GM18511 (cell line): ENCODE data around the gene SORBS1.

Experiments used
- ATAC-seq: cut with Tn5 transposase; IDR thresholded peaks from one replicate; pipeline ENCODE4 v1.9.1; 2021; ENCODE audit warnings: mild to moderate bottlenecking, moderate library complexity; ENCODE audit not compliant: unreplicated experiment

Gene SORBS1

GRCh38 chr10:95561177-95561863, at the start of gene SORBS1:
SORBS1 (minus strand) TSS chr10:95561371; CDS start chr10:95441135, 120,236 bp downstream.
- ATAC-seq: peak; percentile 99

GRCh38 chr10:95610727-95611126, 49.6 kb upstream of the SORBS1 start:
- ATAC-seq: no peak

DNA sequence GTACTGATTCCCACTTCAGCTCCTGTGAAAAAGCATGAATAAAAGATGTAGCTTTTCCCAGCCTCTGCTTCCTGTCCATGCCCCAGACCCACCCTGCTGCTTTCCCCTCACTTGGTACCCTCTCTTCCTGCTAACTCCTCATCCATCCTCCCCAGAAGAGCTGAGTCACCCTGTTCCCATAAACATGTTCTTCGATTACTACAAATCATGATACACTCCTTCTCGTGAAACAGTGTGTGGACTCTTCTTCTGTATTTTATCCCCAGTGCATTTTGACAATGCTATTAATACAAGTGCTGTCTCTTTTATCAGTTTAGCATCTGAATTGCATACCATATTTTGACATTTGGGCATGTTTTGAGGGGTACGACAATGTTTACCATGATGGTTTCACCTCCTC, 45.8 kb upstream of the SORBS1 start:
- no peak for ATAC-seq

DNA sequence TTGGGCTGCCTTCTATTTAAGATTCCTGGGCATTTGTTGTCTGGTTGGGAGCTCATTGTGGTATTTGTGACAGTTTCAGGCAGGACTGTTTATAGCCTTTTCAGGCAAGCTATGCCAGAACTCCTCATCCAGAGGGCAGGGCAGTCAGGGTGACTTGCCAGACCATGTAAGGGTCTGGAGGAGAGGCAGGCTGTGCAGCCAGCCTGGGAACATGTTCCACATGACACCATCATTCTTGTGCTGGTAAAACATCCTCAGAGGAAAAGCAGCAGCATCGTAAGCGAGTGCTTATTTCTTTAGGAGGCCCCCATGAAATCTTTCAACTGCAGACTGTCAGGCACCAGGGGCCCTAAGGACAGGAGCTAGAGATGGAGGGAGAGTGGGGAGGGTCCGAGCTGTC, 44.0 kb upstream of the SORBS1 start:
- no peak for ATAC-seq

DNA sequence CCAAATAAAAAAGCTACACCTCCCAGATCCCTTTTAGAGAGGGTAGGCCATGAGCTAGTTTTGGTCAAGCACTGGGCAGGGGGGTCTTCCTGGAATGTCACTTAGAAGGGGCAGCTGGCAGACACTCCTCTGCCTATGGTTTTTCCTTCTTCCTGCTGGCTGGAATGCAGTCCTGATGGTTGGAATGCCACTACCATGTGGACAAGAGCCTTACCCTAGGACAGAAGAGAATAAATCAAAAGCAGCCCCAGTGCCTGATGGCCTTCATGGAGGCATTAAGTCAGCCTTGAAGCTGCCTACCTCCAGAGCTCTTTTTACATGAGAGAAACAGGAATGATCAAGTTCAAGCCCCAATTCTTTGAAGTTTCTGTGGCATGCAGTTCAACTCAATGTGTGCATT, 43.5 kb upstream of the SORBS1 start:
- ATAC-seq: no peak

- ATAC-seq: no peak
Observed at GRCh38 chr10:95602382-95602781, 41.2 kb upstream of the SORBS1 start.

GRCh38 chr10:95601116-95601719, 40.0 kb upstream of the SORBS1 start:
- no peak for ATAC-seq

- ATAC-seq: no peak
Observed at GRCh38 chr10:95600158-95600557, 39.0 kb upstream of the SORBS1 start.

DNA sequence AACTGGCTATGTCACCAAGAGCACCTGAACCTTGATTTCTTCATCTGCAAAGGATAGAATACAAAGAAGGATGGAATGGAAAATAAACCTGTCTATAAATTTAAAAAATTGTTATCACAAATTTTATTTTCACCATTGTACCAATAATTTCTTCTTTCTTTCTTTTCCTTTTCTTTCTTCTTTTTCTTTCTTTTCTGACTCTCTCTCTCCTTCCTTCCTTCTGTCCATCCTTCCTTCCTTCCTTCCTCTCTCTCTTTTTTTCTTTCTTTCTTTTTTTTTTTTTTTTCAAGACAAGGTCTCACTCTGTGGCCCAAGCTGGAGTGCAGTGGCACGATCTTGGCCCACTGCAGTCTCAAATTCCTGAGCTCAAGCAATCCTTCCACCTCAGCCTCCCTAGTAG, 36.6 kb upstream of the SORBS1 start:
- no peak for ATAC-seq

DNA sequence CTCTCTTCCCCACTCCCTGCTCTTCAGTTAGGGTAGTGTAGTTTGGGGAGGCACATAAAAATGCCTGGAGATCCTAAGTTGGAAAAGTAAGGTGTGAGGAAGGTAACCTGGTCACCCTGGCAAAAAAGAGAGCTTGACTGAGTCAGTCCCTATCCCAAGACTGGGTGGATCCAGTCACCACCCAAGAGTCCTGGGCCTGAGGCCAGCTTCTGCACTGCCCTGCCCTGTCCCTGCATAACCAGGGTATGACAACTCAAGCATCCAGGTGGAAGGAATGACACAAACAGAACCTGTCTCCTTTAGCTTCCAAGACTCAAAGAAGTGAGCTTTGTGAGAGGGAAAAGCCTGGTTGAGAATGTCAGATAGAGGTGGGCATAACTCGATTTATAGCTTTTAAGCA, 26.9 kb upstream of the SORBS1 start:
- no peak for ATAC-seq

DNA sequence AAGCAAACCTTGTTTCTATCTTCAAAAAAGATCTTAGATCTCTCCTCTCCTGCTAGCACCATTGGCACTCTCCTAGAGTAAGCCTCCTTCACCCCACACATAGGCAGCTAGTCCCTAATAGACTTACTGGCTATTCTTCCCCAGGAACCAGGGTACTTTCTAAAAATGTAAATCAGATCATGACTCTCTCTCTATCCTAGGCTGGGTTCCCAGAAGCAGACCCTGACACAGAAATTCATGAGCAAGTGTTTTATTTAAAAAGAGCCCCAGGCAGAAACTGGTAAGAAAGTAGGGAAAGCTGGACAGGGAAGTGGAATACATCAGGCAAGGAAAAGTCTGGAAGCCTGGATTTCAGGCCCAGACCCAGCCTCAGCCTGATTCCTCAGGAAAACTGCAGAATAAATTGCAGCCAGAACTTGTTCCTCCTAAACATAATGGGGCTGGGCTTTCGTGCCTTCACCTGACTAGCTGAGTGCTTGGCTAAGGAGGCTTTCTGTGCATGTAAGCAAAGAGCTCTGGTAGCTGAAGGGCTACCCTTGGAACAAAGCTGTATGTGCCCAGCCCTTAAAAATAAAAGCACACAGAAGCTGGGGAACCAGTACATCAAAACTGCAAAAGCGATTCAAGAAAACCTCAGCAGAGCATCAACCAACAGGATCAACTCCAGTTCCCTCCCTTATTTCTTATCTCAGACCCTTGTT, 18.8 kb upstream of the SORBS1 start:
- ATAC-seq: no peak

DNA sequence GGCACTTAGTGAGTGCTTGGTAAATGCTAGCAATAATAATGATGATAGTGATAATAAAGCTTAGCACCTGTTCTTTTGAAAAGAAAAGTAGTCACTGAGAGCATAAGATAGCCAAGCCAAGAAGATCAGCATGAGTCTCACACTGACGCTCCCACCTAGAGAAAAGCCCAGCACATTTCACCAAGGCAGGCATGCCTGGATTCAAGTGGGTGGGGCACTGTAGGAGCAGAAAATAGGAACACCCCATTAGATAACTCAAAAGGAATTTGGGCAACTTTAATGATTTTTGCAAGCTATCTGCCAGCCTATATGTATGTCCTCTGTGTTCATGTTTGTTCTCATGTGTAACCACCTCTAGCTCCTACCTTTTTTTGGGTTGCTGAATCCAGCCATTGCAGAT, 18.1 kb upstream of the SORBS1 start:
- ATAC-seq: no peak

GRCh38 chr10:95578619-95579018, 17.4 kb upstream of the SORBS1 start:
- no peak for ATAC-seq

DNA sequence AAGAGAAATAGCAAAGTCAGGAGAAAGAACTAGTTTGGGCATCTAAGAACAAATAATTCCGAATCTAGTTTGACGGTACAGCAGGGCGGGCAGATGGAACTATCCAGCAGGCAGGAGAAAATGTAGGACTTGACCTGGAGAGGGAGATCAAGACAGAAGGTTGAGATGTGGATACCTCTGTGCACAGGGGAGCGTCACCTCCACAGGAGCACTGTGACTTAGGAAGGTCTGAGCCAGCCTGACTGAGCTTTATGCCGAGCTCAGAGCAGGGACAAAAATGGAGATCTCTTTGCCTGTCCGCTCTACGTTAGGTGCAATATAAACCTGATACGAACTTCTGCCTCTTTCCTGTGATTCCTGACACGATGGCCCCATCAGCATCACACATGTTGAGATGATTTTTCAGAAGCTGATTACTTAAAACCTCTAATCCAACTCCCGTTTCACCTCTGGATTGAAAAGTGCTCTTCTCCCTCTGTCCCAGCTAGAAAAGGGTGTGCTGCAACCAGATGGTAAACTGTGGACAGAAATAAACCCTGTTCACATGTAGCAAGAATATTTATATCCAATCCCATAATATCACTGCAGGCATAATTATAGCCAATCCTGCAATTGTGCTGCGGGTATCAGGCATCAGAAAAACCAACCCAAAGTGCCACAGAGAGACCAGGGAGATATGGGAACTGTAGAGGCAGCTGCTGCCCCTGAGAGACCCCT, 13.6 kb upstream of the SORBS1 start:
- no peak for ATAC-seq

DNA sequence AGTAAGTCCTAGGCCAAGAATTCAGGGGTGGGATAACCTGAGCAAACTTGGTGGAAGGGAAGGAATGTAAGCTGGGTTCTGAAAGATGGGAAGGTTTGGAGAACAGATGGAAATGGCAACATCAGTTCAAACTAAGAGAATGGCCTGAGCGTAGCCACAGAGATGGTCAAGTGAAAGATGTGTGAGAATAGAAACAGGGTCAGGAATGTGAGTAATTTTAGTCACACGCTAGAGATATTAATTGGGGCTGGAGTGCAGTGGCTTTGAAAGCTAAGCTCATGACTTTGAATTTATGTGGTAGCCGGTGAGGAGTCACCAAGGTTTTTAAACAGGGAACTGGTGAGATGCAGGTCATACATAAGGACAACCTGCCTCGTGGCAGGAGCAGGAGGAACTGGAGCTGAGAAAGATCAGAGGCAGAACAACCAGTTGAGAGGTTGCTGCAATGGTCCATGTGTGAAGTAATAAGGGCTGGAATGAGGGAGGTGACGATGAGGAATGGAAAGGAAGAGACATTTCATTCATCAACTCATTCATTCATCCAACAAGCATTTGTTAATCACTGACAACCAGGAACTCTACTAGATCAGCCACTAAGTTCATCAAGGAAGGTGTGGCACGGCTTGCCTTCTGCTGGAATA, 12.9 kb upstream of the SORBS1 start:
- ATAC-seq: no peak

DNA sequence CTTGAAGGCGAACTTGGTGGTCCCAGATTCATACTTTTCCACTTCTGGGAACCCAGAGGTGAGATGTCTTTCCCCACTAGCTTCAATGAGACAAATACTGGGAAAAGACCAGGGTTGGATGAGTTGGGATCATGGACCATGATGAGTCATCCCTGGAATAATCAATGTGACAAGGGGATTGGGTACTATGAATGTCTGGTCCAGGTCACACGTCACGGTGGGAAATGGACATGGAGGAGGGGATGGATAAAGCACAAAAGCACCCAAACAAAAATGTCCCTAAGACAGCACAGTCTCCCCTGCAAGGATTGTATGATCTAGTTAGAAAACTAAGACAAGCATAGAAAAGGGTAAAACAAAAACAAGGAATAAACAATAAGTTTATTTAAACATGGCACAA, 12.4 kb upstream of the SORBS1 start:
- ATAC-seq: no peak

DNA sequence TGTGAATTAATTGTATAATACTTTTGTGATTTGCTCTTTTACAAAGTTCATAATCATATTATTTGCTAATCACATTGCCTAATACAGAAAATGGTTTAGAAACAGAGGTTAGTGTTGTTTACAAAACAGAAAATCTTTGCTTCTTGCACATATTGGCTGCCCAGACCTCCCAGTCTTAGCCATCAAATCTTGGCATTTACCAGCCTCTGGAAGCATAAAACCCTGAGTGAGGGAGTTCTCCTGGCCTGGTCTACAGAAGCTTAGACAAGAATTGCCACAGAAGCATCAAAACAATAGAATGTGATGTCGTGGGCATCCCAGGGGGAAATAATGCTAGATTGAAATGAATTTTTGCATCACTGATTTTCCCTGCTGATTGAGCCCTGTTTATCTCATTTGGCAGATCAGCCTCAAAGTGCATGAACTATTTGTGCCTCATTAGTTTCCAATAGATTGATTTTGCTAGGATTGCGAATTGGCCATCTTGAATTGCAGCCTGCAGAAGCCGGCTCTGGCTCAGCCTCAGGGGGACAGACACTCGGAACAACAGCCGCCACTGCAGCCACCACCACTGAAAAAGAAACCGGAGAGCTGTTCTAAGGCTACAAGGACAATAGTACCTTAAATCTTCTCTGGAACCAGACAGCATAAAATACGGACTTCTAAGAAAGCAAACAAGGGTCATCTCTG, 11.1 kb upstream of the SORBS1 start:
- ATAC-seq: no peak

DNA sequence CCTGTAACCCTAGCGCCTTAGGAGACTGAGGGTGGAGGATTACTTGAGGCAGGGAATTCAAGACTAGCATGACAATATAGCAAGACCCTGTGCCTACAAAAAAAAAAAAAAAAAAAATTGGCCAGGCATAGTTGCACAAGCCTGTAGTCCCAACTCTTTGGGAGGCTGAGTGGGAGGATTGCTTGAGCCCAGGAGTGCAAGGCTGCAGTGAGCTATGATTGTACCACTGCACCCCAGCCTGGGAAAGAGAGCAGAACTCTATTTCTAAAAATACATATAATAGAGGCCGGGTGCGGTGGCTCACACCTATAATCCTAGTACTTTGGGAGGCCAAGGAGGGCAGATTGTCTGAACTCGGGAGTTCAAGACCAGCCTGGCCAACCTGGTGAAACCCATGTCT, 10.2 kb upstream of the SORBS1 start:
- ATAC-seq: no peak

DNA sequence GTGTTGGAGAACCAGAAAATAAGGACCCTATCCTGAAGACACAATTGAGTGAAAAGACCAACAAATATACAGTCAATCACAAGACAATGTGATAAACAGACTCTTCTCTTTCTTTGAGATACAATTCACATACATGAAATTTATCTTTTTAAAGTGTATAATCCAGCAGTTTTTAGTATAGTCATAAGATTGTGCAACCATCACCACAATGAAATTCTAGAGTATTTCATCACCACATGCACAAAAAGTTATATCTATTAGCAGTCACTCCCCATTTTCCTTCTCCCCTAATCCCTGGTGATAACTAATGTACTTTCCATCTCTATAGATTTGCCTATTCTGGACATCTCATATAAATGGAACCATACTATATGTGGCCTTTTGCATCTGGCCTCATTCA, 8.2 kb upstream of the SORBS1 start:
- ATAC-seq: no peak

DNA sequence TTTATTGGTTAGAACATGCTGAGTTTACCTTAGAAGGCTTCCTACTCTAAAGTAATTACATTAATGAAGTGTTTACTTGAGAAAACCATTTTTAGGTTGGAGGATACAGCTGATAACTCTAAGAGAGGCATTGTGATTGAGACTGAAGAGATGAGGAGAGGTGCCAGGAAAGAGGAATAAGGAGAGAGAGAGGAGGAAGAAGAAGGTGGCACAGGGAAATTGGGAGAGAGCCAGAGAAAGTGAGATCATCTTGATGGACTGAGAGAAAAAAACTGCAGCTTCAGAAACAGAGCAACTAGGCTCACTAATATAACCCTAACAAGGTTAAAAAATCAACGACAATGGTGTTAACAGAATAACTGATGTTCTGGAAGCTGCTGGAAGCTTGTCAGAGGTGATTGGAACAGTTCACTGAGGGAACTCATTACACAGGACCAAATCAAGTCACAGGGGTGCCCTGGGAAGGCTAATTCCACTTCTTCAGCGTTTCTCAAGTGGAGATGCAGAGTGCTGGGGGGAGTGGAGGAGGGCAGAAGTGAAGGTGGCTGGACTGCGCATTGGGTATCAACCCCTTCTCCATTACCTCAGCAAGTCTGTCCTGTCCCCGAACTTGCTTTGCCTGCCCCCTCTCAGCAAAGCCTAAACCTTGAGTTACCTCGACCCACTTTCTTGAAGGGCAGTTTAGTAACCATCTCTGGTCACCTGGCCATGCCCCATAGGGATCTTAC, 6.9 kb upstream of the SORBS1 start:
- no peak for ATAC-seq
